Head of caudate nucleus (tissue), 42 donors: Measurements from ENCODE around the gene C5orf15.
A peak's percentile ranks its signal among the peaks of the same experiment; 100 is the strongest.

Experiments used
- DNase-seq, 42 donors: peaks; one replicate each; pipeline versions ENCODE4 v3.0.0 to v3.0.0-alpha.2; 2020 to 2021; ENCODE audit warnings: mixed read lengths in 7 of 42
- intact Hi-C: fragments of 100-400 bp; cut with DNase I; formaldehyde crosslinking; loops from one replicate; pipeline ENCODE4 v1.15.0; 2022

Gene C5orf15

GRCh38 chr5:133968204-133968980 is at the start of gene C5orf15:
C5orf15 (minus strand) TSS chr5:133968625; CDS start chr5:133968584, 41 bp downstream.
- intact Hi-C loops, result no loop called here
- peak; percentile 92 to 99 (median 96) for DNase-seq

- intact Hi-C loops, result no loop called here
- no peak for DNase-seq
Measured at GRCh38 chr5:134008266-134008749, 39.9 kb upstream of the C5orf15 start.

- no peak for DNase-seq
- intact Hi-C loops, result no loop called here
Measured at GRCh38 chr5:134007581-134008265, 39.3 kb upstream of the C5orf15 start.

- intact Hi-C loops, result no loop called here
- no peak for DNase-seq
Measured at GRCh38 chr5:134006115-134006514, 37.7 kb upstream of the C5orf15 start.

GRCh38 chr5:134005417-134006061 is 37.1 kb upstream of the C5orf15 start:
- intact Hi-C loops, result no loop called here
- peak in 16 of 42 donors; percentile 21 to 61 (median 42) for DNase-seq

GRCh38 chr5:134004626-134005416 is 36.4 kb upstream of the C5orf15 start, which contains the start of gene VDAC1:
VDAC1 (minus strand) TSS chr5:134004975; CDS start chr5:133993012, 11,963 bp downstream.
- intact Hi-C loops, result no loop called here
- DNase-seq, result peak; percentile 49 to 92 (median 84)

GRCh38 chr5:134003817-134004625 is 35.6 kb upstream of the C5orf15 start:
- intact Hi-C loops, result no loop called here
- peak in 39 of 42 donors; percentile 23 to 77 (median 53) for DNase-seq

- intact Hi-C loops, result no loop called here
- DNase-seq, result no peak
Measured at GRCh38 chr5:134003064-134003816, 34.8 kb upstream of the C5orf15 start.

- intact Hi-C loops, result no loop called here
- DNase-seq, result no peak
Measured at GRCh38 chr5:134001938-134002731, 33.7 kb upstream of the C5orf15 start.

GRCh38 chr5:134000696-134001453 is 32.5 kb upstream of the C5orf15 start:
- no peak for DNase-seq
- intact Hi-C loops, result no loop called here

GRCh38 chr5:134000091-134000511 is 31.7 kb upstream of the C5orf15 start:
- intact Hi-C loops, result no loop called here
- DNase-seq, result peak in 1 of 42 donors; percentile 38

- intact Hi-C loops, result no loop called here
Measured at GRCh38 chr5:133998807-133999206, 30.4 kb upstream of the C5orf15 start.

GRCh38 chr5:133998042-133998441 is 29.6 kb upstream of the C5orf15 start:
- no peak for DNase-seq
- intact Hi-C loops, result no loop called here

More at GRCh38 chr5:133998807-133999206, 30.4 kb upstream of the C5orf15 start:
- DNase-seq, result peak in 27 of 42 donors; percentile 27 to 86 (median 52)

GRCh38 chr5:133996683-133997252 is 28.3 kb upstream of the C5orf15 start:
- DNase-seq, result peak in 2 of 42 donors; percentile 26 to 56
- intact Hi-C loops, result no loop called here

GRCh38 chr5:133995883-133996563 is 27.6 kb upstream of the C5orf15 start:
- peak in 5 of 42 donors; percentile 15 to 40 (median 34) for DNase-seq
- intact Hi-C loops, result no loop called here
